GM08714 (cell line): ENCODE results near the gene ARL13B.
"Not testable (repeated sequence)": the region's sequence is repeated elsewhere in the genome, so short reads cannot be mapped to it uniquely, and the experiment has no call there.

ENCODE experiments used
- H3K4me3 ChIP-seq: fragments of 200-500 bp; sonication (Bioruptor generic); 2 replicates; pipeline ENCODE4 v1.5.1; 2014; ENCODE audit warnings: mild to moderate bottlenecking, low read length, inconsistent platforms
- ZNF274 ChIP-seq: IDR thresholded peaks from 2 replicates; pipeline ENCODE4 v1.6.1; 2012; ENCODE audit warnings: mild to moderate bottlenecking, low read depth, low read length

The ARL13B gene

DNA sequence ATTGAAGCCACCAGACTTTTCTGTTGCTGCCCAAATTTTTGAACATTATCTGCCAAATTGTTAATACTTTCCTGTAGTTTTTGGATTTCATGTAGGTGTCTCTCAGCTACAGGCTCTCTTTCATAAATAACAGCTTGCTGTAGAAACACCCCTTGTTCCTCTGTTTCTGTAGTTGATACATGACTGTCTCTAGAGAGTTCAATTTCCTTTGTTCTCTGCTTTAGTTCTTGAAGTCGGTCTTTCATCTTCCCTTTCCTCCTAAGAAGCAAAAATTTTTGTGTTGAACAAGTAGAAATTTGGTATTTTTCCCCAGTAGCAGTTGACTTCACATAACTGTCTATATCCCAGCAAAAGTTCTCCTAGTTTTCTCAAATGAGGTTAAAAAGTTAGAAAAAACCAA is 35.1 kb downstream of the ARL13B start:
- no peak for TF ChIP-seq ZNF274
- no peak overlapping the region for H3K4me3 ChIP-seq

- H3K4me3 ChIP-seq, result no peak overlapping the region
- no peak for TF ChIP-seq ZNF274
Observed at GRCh38 chr3:94019659-94020058, 39.7 kb downstream of the ARL13B start.

DNA sequence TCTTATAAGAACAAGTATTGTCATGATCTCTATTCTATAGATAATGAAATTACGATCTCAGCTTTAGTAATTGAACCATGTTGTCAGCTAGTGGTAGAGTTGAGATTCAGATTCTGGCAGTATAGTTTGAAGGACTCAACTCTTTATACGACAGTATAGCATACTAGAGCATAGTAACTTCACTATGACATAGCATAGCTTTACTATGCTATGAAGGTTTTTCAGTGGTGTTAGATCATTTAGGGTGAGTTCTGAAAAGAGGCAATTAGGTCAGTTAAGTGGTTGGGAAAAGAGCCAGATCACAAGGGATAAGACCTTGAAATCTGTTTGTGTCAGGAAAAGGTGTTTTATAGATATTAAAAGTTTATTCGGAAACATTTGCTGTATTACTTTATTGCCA is 40.3 kb downstream of the ARL13B start:
- no peak for TF ChIP-seq ZNF274
- H3K4me3 ChIP-seq, result no peak overlapping the region

DNA sequence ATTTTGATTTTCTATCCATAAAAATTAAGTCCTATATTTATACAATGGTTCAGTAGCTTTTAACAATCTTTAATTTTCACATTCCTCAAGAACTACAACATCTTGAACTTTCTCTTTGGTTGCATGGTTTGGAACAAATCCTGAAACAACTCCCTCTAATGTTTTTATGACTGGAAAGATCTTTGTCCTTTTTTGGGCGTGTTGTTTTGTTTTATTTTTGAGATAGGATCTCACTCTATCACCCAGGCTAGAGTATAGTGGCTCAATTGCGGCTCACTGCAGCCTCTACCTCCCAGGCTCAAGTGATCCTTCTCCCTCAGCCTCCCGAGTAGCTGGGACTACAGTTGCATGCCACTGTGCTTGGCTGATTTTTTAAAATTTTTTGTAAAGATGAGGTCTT is 44.4 kb downstream of the ARL13B start:
- TF ChIP-seq ZNF274, result no peak
- no peak overlapping the region for H3K4me3 ChIP-seq

- no peak overlapping the region for H3K4me3 ChIP-seq
- no peak for TF ChIP-seq ZNF274
Observed at GRCh38 chr3:94026623-94027022, 46.7 kb downstream of the ARL13B start.

DNA sequence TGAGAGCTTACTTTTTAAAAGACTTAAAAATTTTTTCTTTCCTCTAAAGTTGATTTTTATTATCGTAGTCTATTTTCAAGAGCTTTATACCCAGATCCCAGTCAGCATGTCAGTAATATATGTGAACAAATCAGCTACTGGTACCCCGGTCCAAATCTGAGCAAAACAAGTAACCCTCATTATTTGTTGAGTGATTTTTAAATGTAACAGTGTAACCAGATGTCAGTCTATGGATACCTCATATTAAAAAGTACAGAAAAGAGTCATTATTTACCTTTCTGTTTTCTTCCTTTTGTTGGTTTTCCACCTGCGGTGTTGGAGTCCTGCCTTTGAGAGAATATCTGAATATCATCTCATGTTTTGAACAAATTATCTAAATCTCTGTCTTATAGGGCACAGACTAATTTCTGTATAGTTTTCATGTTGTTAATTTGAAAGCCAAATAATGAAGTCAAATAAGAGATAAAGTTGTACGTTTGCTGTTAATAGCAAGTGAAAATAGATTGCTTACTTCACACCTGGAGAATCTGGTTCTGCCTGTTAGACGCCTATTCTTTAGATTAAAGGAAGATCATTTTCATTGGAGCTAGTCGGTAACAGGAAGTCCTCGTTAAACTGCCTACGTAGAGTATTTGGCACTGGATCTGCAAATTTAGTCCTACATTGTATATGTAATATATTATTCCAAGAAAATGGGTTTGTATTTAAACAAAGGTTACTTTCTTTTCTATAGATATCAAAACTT is 48.3 kb downstream of the ARL13B start, which contains the start of gene STX19:
STX19 (minus strand) TSS at position 505 of the 745 bp plus-strand sequence. CDS start 13,328 bp downstream, outside the sequence.
- H3K4me3 ChIP-seq, result no peak within 1 kb of the TSS
- no peak for TF ChIP-seq ZNF274

DNA sequence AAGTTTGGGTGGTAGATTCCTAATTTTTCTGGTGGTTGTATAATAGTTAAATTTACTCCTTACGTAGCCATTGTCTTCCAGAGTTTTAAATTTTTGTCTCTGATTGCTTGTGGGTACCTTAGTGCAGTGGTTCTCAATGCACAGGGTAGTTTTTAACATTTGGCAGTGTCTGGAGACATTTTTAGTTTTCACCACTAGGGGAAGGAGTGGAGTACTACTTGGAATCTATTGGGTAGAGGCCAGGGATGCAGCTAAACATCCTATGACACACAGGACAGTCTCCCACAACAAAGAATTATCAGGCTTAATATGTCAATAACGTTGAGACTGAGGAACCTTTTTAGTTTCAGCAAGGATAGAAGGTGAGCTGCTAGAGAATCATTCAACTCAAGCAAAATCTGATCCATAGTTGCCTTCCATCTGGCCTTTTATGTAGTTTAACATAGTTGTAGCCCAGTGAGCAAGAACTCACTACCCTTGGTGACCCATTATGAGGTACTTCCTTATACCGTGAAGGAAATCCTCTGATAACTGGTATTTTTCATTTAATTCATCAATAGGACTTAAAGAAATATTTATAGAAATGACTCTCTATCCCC is 57.1 kb downstream of the ARL13B start:
- TF ChIP-seq ZNF274, result no peak
- no peak overlapping the region for H3K4me3 ChIP-seq

GRCh38 chr3:94043285-94043684 is 63.3 kb downstream of the ARL13B start:
- no peak overlapping the region for H3K4me3 ChIP-seq
- no peak for TF ChIP-seq ZNF274

DNA sequence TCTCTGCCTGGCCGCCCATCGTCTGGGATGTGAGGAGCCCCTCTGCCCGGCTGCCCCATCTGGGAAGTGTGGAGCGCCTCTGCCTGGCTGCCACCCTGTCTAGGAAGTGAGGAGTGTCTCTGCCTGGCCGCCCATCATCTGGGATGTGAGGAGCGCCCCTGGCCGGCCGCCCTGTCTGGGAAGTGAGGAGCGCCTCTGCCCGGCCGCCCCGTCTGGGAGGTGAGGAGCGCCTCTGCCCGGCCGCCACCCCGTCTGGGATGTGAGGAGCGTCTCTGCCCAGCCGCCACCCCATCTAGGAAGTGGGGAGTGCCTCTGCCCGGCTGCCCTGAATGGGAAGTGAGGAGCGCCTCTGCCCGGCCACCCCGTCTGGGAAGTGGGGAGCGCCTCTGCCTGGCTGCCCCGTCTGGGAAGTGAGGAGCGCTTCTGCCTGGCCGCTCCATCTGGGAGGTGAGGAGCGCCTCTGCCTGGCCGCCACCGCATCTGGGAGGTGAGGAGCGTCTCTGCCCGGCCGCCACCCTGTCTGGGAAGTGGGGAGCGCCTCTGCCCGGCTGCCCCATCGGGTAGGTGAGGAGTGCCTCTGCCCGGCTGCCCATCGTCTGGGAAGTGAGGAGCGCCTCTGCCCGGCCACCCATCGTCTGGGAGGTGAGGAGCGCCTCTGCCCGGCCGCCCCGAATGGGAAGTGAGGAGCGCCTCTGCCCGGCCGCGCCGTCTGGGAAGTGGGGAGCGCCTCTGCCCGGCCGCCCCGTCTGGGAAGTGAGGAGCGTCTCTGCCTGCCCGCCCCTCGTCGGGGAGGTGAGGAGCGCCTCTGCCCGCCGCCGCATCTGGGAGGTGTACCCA is 64.4 kb downstream of the ARL13B start:
- H3K4me3 ChIP-seq, result not testable (repeated sequence)

GRCh38 chr3:94046533-94046932 is 66.6 kb downstream of the ARL13B start:
- no peak overlapping the region for H3K4me3 ChIP-seq
- TF ChIP-seq ZNF274, result no peak

DNA sequence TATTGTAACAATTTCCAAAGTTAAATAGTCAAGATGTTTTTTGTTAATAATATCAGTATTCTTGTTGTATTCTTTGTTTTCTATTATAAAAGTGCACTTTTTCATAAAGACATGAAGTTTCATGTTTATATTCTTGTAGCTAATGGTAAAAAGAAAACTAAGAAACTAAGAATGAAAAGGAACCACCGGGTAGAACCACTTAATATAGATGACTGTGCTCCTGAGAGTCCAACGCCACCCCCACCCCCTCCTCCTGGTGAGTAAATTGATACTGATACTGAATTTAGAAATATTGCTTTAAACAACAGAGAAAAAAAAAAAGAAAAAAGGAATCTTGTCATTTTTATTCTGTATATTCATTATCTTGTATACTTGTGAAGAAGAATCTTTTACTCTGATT is 69.3 kb downstream of the ARL13B start:
- TF ChIP-seq ZNF274, result no peak
- H3K4me3 ChIP-seq, result no peak overlapping the region

DNA sequence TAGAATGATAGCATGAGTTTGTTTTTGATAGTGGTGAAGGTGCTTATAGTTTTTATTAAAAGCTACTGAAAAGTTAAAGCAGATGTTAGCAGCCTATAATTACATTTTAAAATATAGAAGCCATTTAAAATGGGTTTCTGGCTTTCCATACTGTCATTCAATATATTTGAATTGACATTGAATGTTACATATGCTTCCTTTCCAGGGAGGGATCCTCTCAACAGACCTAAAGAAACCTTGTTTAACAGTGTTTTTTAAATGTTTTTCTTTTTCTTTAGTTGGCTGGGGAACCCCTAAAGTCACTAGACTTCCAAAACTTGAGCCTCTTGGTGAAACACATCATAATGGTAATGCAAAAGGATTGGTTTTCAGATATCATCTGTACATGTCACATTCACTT is 70.6 kb downstream of the ARL13B start:
- no peak overlapping the region for H3K4me3 ChIP-seq
- no peak for TF ChIP-seq ZNF274

- no peak overlapping the region for H3K4me3 ChIP-seq
- no peak for TF ChIP-seq ZNF274
Observed at GRCh38 chr3:94061297-94061696, 81.3 kb downstream of the ARL13B start.

GRCh38 chr3:94062513-94063404 is 82.8 kb downstream of the ARL13B start, which contains the start of the genes DHFR2 and NSUN3:
DHFR2 (minus strand) TSS chr3:94062916; CDS start chr3:94061511, 1,405 bp downstream.
NSUN3 (plus strand) TSS chr3:94063061; CDS start chr3:94063127, 66 bp downstream.
- peak within 1 kb of the TSS; percentile 93 for H3K4me3 ChIP-seq
- TF ChIP-seq ZNF274, result no peak
